Chondrocyte (in vitro differentiated cells): ENCODE measurements around the gene RGS16. TPM values are rescaled to one million over a fixed set of nuclear protein-coding genes. Genes with fewer than 3 reads are reported as not detected.

Experiments
- DNase-seq: peaks from one replicate; pipeline ENCODE4 v3.0.0; 2021; ENCODE audit warnings: mixed read lengths, low spot score
- H3K27ac Mint-ChIP-seq: one replicate; pipeline ENCODE4 v1.8.0; 2021; ENCODE audit warnings: mild to moderate bottlenecking, moderate library complexity, mixed read lengths; ENCODE audit not compliant: unreplicated experiment
- H3K27me3 Mint-ChIP-seq: 2 replicates; pipeline ENCODE4 v1.8.0; 2021; ENCODE audit warnings: low read depth, mixed read lengths
- H3K36me3 Mint-ChIP-seq: 2 replicates; pipeline ENCODE4 v1.8.0; 2021; ENCODE audit warnings: low read depth, mixed read lengths
- H3K4me1 Mint-ChIP-seq: 2 replicates; pipeline ENCODE4 v1.8.0; 2021; ENCODE audit warnings: low read depth, mild to moderate bottlenecking, mixed read lengths
- H3K4me3 Mint-ChIP-seq: one replicate; pipeline ENCODE4 v1.8.0; 2021; ENCODE audit warnings: mild to moderate bottlenecking, moderate library complexity, mixed read lengths; ENCODE audit not compliant: unreplicated experiment
- H3K9me3 Mint-ChIP-seq: 2 replicates; pipeline ENCODE4 v1.8.0; 2021; ENCODE audit warnings: low read depth, mixed read lengths
- total RNA-seq: library from RNA; stranded (reverse); gene quantifications from 3 replicates; pipeline ENCODE4 v1.2.1, GENCODE V29; 2021
- TF ChIP-seq, protein P1 (sequence below): fragments of 200-600 bp; sonication (generic); IDR thresholded peaks from 2 replicates; pipeline ENCODE4 v1.5.0; 2021; ENCODE audit warnings: antibody characterized with exemption, mild to moderate bottlenecking, moderate library complexity

The RGS16 gene
- total RNA-seq, 1 donor from 2014 or later: 7.7 TPM

DNA sequence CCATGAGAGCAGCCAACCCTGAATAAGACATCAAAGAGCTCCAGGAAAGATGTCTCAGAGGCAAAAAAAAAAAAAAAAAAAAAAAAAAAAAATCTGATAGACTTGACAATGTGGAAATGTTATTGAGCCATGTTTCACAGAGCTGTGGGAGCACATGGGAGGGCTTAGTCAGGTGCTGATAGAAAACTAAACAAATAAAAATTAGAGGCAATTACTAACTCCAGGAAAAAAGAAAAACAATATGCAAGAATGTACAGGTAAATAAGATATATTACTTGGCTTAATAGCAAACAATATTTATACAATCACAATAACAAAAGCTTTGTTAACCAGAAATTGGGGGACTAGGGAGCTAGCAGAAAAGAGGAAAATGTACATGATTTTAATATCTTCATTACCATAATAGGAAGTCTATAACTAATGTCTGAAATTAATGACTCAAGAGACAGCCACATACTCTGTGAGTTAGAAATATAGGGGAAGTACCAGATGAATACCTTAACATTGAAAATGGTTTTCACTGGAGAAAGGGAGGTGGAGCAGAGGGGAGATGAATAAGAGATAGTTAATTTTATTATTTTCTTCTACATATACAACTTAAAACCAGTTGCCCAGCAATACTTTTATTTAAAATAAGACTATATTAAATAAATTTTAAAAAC, 16.9 kb upstream of the RGS16 start:
- H3K27ac Mint-ChIP-seq: no peak overlapping the region
- TF ChIP-seq, protein P1, sequence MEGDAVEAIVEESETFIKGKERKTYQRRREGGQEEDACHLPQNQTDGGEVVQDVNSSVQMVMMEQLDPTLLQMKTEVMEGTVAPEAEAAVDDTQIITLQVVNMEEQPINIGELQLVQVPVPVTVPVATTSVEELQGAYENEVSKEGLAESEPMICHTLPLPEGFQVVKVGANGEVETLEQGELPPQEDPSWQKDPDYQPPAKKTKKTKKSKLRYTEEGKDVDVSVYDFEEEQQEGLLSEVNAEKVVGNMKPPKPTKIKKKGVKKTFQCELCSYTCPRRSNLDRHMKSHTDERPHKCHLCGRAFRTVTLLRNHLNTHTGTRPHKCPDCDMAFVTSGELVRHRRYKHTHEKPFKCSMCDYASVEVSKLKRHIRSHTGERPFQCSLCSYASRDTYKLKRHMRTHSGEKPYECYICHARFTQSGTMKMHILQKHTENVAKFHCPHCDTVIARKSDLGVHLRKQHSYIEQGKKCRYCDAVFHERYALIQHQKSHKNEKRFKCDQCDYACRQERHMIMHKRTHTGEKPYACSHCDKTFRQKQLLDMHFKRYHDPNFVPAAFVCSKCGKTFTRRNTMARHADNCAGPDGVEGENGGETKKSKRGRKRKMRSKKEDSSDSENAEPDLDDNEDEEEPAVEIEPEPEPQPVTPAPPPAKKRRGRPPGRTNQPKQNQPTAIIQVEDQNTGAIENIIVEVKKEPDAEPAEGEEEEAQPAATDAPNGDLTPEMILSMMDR: no peak
- H3K4me3 Mint-ChIP-seq: no peak overlapping the region
- peaks cover 66% of the 10 kb centered on the region for H3K4me1 Mint-ChIP-seq
- DNase-seq: no peak
- no peaks in the 10 kb centered on the region for H3K36me3 Mint-ChIP-seq
- no peaks in the 10 kb centered on the region for H3K27me3 Mint-ChIP-seq
- H3K9me3 Mint-ChIP-seq: peaks cover 4% of the 10 kb centered on the region

DNA sequence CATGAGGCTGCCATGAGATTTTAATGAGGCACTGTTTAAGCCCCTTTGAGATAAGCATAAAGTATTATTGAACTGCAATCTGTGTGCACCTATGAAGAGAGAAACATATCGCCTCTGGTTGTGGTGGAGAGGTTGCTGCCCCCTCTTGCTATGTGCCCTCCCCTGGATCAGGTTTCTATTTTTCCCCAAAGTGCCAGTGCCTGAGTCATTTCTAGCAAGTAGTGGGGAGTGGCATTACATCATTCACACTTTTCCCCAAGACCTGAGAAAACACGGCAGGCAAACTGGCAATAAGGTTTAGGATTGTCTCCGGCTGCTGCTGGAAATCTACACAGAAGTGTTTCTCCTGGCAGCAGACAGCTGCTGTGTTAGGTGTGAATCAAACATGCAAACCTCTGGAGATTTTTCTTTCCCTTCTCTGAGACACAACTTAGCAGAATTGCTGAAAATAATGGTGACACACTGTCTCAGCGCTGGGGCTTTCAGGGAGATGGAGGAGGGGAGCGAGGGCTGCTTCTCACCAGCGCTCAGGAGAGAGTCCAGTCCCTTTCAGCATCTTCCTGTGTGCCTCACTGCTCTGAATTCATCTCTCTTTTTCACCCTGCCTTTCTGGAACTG, 13.7 kb upstream of the RGS16 start:
- Mint-ChIP-seq H3K4me3 (peak overlapping the region; percentile 37), H3K27ac (peak overlapping the region; percentile 99), H3K27me3 (no peaks in the 10 kb centered on the region), H3K9me3 (peaks cover 4% of the 10 kb centered on the region), H3K4me1 (peaks cover 60% of the 10 kb centered on the region), H3K36me3 (no peaks in the 10 kb centered on the region)
- TF ChIP-seq, protein P1: no peak
- no peak for DNase-seq

DNA sequence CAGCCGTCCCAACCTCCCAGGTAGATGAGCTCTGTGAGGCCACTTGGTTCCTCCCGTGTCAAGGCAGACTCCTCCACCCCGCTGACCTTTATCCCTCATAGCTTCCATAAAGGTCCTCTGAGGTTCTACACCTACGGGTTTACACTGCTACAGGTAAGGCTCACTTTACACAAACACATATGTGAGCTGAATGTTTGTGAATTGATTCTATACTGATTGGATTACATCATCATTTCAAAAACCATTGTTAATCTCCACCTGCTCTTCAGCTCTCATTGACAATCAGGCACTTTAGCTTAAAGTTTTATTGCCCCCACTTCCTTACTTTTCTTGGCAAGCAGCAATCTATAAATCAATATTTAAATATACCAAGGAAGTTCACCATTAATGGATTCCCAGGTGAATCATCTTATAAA, 12.8 kb upstream of the RGS16 start:
- H3K4me3 Mint-ChIP-seq: no peak overlapping the region

DNA sequence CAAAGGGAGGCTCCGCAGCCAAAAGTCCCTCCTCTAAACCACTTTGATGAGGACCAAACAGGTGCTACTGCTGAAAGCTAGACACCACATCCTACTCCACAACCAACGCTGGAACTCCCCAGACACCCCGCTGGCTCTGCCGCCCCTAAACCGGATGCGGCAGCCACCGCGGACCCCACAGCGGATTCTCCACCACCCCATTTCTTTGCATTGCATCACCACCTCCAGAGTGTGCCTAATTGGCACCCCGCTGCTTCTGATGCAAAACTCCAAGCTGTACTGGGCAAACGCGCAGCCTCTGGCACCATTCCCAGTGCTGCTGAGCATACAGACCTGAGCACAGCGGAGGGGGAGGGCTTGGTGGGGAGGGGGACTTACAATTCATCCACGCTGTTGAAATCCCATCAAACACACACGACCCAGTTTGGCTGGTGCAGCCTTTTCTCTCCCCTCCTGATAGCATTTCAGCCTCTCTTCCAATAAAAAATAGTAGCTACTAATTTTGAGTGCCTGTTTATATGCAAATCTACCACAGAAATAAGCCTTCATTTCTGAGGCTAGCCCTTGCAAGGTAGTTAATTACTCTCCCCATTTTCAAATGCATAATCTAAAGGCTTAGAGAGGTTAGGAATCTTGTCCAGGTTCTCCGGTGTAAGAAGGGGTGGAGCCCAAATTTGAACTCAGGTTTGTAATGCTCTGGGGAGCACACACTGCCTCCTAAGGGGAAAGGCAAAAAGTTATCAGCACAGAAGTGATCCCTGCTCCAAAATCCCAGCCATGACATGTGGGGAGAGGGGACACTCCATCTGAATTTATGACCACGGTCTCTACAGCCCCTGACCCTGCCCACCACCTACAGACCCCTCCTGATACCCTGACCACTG, 12.2 kb upstream of the RGS16 start:
- Mint-ChIP-seq H3K27me3 (no peaks in the 10 kb centered on the region), H3K27ac (peak overlapping the region; percentile 99), H3K4me1 (peaks cover 59% of the 10 kb centered on the region), H3K36me3 (no peaks in the 10 kb centered on the region), H3K4me3 (peak overlapping the region; percentile 76), H3K9me3 (peaks cover 4% of the 10 kb centered on the region)
- TF ChIP-seq, protein P1: no peak
- no peak for DNase-seq

More for the DNA sequence above, 12.8 kb upstream of the RGS16 start:
- TF ChIP-seq, protein P1: no peak
- Mint-ChIP-seq H3K9me3 (peaks cover 4% of the 10 kb centered on the region), H3K36me3 (no peaks in the 10 kb centered on the region), H3K27me3 (no peaks in the 10 kb centered on the region), H3K27ac (peak overlapping the region; percentile 99), H3K4me1 (peaks cover 59% of the 10 kb centered on the region)
- DNase-seq: no peak

DNA sequence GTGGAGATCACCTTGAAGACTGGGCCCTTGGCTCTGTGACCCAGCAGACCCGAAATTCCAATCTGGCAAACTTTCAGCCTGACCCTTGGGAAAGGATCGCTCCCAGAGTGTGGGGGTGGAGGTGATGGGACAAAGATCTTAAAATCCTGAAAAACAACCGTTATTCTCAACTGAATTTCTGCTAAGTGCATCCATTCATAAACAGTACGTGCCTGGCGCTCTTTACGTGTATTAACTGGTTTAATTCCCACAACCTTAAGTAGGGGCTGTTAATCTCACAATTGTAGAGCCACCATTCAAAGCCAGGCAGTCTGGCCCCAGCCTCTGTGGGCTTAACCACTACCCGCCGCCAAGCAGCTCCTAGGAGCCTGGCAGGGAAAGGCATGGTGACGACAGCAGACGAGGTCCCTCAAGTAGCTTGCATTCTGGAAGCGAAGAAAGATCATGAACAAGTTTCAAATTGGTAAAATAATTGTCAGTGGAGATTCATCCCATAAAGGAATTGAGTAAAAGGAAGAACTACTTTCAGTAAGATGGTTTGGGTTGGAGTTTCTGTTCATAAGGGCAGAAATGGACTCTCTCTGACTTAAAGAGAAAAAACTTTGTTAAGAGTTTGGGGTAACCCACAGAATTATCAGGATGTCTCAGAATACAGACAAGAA, 11.4 kb upstream of the RGS16 start:
- Mint-ChIP-seq H3K36me3 (no peaks in the 10 kb centered on the region), H3K9me3 (no peaks in the 10 kb centered on the region), H3K4me3 (peak overlapping the region; percentile 76), H3K27me3 (no peaks in the 10 kb centered on the region), H3K27ac (peak overlapping the region; percentile 99), H3K4me1 (peaks cover 67% of the 10 kb centered on the region)
- DNase-seq: no peak
- TF ChIP-seq, protein P1: no peak
